Measurements from ENCODE around the gene SH3GL3.

GRCh38 chr15:83602021-83602420 lies 154.9 kb downstream of the SH3GL3 start:
- TF ChIP-seq TAF1 (IDR thresholded peaks at IDR 0.05; ENCODE audit: borderline replicate concordance, insufficient read depth, low read length) (no peak), POLR2AphosphoS5 (IDR thresholded peaks at IDR 0.05; ENCODE audit: low read depth, low read length) (no peak), SIN3A (IDR thresholded peaks at IDR 0.05; ENCODE audit: borderline replicate concordance, insufficient read depth, low read length) (no peak), FOXP2 (optimal IDR thresholded peaks at IDR 0.05; ENCODE audit: borderline replicate concordance, extremely low read depth, extremely low read length, insufficient read depth) (no peak)
- TF ChIP-seq, protein P1, sequence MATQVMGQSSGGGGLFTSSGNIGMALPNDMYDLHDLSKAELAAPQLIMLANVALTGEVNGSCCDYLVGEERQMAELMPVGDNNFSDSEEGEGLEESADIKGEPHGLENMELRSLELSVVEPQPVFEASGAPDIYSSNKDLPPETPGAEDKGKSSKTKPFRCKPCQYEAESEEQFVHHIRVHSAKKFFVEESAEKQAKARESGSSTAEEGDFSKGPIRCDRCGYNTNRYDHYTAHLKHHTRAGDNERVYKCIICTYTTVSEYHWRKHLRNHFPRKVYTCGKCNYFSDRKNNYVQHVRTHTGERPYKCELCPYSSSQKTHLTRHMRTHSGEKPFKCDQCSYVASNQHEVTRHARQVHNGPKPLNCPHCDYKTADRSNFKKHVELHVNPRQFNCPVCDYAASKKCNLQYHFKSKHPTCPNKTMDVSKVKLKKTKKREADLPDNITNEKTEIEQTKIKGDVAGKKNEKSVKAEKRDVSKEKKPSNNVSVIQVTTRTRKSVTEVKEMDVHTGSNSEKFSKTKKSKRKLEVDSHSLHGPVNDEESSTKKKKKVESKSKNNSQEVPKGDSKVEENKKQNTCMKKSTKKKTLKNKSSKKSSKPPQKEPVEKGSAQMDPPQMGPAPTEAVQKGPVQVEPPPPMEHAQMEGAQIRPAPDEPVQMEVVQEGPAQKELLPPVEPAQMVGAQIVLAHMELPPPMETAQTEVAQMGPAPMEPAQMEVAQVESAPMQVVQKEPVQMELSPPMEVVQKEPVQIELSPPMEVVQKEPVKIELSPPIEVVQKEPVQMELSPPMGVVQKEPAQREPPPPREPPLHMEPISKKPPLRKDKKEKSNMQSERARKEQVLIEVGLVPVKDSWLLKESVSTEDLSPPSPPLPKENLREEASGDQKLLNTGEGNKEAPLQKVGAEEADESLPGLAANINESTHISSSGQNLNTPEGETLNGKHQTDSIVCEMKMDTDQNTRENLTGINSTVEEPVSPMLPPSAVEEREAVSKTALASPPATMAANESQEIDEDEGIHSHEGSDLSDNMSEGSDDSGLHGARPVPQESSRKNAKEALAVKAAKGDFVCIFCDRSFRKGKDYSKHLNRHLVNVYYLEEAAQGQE (IDR thresholded peaks at IDR 0.05; ENCODE audit: insufficient read depth in 1 of 2, low read depth in 2 of 2, low read length in 2 of 2): no peak

Data from PFSK-1 (cell line).